ENCODE data around the gene ATXN7L1.

- TF ChIP-seq CREB1 (CRISPR knock-in tag; IDR thresholded peaks at IDR 0.05), result no peak
- TF ChIP-seq, protein P1, sequence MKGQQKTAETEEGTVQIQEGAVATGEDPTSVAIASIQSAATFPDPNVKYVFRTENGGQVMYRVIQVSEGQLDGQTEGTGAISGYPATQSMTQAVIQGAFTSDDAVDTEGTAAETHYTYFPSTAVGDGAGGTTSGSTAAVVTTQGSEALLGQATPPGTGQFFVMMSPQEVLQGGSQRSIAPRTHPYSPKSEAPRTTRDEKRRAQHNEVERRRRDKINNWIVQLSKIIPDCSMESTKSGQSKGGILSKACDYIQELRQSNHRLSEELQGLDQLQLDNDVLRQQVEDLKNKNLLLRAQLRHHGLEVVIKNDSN (CRISPR knock-in tag; IDR thresholded peaks at IDR 0.05), result no peak
- TF ChIP-seq SP1 (CRISPR knock-in tag; conservative IDR thresholded peaks at IDR 0.05), result no peak
- no peak for TF ChIP-seq ATF3 (CRISPR knock-in tag; conservative IDR thresholded peaks at IDR 0.05)
- TF ChIP-seq JAZF1 (CRISPR knock-in tag; IDR thresholded peaks at IDR 0.05), result no peak
- no peak for TF ChIP-seq NR1H2 (CRISPR knock-in tag; IDR thresholded peaks at IDR 0.05)
- TF ChIP-seq CTCF (IDR thresholded peaks at IDR 0.05), result no peak
- no peak for TF ChIP-seq FOXP1 (CRISPR knock-in tag; IDR thresholded peaks at IDR 0.05; ENCODE audit: borderline replicate concordance)
- no peak for TF ChIP-seq ESRRA (CRISPR knock-in tag; IDR thresholded peaks at IDR 0.05; ENCODE audit: borderline replicate concordance)
- TF ChIP-seq ZNF396 (CRISPR knock-in tag; IDR thresholded peaks at IDR 0.05; ENCODE audit: borderline replicate concordance), result no peak
- TF ChIP-seq, protein P2, sequence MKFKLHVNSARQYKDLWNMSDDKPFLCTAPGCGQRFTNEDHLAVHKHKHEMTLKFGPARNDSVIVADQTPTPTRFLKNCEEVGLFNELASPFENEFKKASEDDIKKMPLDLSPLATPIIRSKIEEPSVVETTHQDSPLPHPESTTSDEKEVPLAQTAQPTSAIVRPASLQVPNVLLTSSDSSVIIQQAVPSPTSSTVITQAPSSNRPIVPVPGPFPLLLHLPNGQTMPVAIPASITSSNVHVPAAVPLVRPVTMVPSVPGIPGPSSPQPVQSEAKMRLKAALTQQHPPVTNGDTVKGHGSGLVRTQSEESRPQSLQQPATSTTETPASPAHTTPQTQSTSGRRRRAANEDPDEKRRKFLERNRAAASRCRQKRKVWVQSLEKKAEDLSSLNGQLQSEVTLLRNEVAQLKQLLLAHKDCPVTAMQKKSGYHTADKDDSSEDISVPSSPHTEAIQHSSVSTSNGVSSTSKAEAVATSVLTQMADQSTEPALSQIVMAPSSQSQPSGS (CRISPR knock-in tag; IDR thresholded peaks at IDR 0.05; ENCODE audit: borderline replicate concordance, low read depth), result no peak
- no peak for TF ChIP-seq USF2 (CRISPR knock-in tag; IDR thresholded peaks at IDR 0.05)
- TF ChIP-seq, protein P3, sequence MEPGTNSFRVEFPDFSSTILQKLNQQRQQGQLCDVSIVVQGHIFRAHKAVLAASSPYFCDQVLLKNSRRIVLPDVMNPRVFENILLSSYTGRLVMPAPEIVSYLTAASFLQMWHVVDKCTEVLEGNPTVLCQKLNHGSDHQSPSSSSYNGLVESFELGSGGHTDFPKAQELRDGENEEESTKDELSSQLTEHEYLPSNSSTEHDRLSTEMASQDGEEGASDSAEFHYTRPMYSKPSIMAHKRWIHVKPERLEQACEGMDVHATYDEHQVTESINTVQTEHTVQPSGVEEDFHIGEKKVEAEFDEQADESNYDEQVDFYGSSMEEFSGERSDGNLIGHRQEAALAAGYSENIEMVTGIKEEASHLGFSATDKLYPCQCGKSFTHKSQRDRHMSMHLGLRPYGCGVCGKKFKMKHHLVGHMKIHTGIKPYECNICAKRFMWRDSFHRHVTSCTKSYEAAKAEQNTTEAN (CRISPR knock-in tag; IDR thresholded peaks at IDR 0.05), result no peak
Measured at GRCh38 chr7:105759670-105760550, 116.5 kb downstream of the ATXN7L1 start.
